ENCODE data around the gene RSPH6A. TPM values are rescaled to one million over a fixed set of nuclear protein-coding genes. Genes with fewer than 3 reads are reported as not detected.
"Not testable (repeated sequence)": the region's sequence is repeated elsewhere in the genome, so short reads cannot be mapped to it uniquely, and the experiment has no call there.

Gene RSPH6A
- total RNA-seq, 1 donor from 2014 or later = not detected

DNA sequence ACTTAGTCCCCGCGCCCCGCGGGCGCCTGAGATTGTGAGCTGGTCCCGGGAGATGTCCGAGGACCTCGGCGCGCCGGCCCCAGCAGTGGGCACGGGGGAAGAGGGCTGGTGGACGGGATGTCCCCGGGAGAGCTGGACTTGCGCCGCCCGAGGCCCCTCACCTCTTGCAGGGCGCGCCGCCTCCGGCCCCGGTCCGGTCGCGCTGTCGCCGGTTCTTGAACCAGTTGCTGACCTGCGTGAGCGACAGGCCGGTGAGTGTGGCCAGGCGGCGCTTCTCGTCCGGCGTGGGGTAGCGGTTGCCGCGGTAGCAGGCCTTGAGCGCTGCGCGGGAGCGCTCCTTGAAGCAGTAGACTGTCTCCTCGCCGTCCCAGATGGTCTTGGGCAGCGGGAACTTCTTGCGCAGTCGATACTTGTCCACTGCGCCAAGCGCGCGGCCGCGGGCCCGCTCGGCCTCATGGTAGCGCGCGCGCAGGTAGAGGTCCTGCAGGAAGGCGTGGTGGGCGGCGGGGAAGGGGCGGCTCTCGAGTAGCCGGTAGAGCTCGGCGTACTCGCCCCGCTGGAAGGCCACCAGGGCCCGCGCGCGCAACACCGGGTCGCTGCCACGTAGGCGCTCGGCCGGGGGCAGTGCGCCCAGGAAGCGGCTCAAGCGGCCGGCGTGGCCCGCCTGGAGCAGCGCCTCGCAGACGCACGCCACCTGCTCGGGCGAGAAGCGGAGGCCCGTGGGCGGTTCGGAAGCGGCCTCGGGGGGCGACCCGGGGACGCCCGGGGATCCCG, 47.0 kb downstream of the RSPH6A start:
- DNase-seq (ENCODE audit: low spot score) (peak; percentile 81), ATAC-seq (peak; percentile 9)

DNA sequence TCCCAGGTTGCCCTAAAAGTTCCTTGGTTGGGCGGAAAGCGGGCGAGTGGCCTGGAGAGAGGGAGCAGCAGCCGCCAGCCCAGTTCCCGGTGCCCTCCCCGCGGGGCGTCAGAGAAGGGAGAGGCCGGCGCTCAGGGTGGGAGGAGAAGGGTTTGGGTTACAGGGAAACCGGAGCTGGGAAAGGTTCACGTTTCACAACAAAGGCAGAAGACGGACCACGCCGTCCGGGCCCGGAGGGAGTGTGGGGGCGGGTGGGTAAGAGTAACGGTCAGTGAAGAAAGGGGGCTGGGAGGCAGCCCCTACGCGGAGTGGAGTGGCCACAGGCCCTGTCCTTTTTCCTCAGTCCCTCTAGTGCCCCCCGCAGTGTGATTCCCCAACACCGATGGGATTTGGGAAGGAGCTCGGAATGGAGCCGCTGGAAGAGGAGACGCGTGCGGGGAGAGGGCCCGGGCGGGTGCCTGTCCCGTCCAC, 47.7 kb downstream of the RSPH6A start:
- ATAC-seq (peak; percentile 2), DNase-seq (ENCODE audit: low spot score) (peak; percentile 77)

DNA sequence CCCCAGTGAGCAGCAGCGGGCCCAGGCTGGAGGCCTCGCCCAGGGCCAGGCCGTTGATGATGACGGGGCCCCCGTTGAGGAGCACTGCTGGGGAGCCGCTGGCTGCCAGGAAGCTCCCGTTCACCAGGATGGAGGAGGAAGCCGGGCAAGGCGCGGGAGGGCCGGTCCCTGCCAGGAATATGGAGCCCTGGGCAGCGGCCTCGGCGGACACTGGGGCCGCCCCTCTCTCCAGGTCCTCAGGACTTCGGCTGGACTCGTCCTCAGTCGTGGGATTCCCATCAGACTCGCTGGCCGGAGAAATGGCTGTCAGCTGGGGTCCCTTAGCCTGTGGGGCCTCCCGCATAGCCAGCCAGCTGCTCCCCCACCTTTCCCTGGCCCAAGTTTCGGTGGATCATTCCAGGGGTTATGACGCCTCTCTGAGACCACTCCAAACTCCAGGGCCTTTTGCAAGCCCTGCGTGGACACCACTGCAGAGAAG, 48.2 kb downstream of the RSPH6A start:
- ATAC-seq = no peak
- no peak for DNase-seq (ENCODE audit: low spot score)

- ATAC-seq (no peak), DNase-seq (ENCODE audit: low spot score) (no peak)
These were observed 48.7 kb downstream of the RSPH6A start for GRCh38 chr19:45766296-45766868.

DNA sequence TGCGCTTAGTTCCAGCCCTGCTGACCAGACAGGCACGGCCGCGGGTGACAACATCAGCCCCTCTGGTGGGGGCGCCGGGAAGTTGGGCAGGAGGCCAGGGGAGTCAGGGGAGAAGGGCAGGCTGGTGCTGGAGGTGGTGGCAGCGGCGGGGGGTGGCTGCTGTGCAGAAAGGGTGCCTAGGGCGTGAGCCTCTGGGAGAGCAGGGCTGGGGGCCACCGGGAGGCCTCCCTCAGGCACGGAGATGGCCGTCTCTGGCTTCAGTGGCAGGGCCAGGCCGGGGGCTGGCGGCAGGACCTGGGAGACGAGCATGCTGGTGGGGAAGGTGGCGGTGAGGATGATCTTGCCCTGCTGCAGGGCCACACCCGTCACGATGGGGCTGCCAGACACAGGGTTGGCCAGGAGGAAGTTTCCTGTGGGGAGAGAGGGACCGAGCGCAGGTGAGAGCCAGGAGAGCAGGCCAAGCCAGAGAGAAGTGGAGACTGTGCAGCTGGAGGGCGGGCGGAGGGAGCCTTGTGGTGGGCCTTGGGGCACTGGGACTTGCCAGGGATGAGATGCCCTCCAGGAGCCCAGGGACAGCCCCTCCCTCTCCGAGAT, 49.3 kb downstream of the RSPH6A start:
- ATAC-seq = no peak
- DNase-seq (ENCODE audit: low spot score) = no peak

GRCh38 chr19:45764945-45765701, 50.0 kb downstream of the RSPH6A start:
- no peak for ATAC-seq
- no peak for DNase-seq (ENCODE audit: low spot score)

DNA sequence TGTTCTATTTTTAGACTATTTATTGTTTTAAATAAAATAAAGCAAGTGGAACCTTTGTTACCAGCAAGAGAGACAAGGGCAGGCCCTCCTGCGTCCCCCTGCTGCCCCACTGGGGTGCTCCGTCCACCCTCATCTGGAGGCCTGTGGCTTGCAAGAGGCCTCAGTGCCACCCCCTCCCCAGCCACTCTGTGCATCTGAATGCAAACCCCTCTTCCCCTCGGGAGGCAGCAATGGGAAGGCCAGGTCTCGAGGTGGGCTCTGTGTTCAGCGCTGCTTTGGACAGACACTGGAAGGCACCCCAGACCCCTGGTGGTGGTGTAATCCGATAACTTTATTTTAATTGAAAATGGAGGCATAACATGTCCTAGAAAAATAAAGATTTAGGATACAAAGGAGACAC, 50.6 kb downstream of the RSPH6A start:
- DNase-seq (ENCODE audit: low spot score) (no peak), ATAC-seq (no peak)

- no peak for ATAC-seq
These were observed 51.3 kb downstream of the RSPH6A start for GRCh38 chr19:45763691-45764294.

DNA sequence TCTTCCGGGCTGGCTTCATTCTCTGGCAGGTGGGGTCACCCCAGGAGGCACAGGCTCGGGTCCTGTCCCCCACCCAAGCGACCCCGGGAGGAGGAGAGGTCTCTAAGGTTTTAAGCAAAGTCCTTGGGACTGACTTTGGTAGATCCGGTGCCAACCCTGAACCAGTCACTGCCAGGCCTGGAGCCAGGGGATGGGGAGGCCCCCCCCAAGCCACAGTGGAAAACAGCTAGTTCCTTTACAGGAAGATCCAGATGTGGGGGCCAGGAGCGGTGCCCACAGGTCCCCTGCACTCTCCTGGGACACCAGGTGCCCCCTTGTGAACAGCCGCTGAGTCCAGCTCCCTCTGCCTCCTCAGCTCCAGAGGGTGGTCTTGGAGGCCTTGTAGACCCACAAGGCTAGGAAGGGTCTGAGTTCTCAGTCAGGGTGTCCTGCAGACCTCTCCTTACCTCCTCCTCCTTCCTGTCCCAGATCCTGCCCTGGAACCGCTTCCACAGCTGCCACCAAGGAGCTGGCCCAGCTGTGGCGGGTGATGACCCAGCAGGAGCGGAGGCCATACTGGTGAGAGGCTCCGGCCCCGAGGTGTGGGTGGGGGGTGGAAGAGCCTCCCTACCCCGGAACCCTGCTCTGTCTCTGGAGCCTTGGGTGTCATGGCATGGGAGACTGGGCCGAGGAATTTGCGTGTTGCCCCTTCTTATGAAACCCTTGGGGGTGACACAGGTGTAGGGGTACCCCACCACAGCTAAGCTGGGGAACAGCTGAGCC, 52.1 kb downstream of the RSPH6A start:
- DNase-seq (ENCODE audit: low spot score) (no peak), ATAC-seq (no peak)

More at GRCh38 chr19:45763691-45764294, 51.3 kb downstream of the RSPH6A start:
- no peak for DNase-seq (ENCODE audit: low spot score)

DNA sequence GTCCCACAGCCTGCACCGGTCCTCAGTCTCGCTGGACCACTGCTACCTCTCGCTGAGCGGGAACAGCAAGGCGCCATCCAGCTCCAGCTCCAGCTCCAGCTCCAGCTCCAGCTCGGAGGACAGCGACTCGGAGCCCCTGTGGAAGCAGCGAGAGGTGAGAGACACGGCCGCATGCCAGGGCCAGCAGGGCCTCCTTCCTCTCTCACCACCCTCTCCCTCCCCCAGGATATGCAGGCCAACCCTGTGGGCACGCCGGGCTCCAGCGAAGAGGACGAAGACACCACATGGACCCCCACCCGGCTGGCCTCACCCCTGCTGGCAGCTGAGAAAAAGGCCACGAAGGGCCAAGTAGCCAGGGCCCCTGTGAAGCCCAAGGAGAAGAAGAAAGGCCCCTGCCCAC, 53.4 kb downstream of the RSPH6A start:
- no peak for ATAC-seq
- DNase-seq (ENCODE audit: low spot score) = no peak

DNA sequence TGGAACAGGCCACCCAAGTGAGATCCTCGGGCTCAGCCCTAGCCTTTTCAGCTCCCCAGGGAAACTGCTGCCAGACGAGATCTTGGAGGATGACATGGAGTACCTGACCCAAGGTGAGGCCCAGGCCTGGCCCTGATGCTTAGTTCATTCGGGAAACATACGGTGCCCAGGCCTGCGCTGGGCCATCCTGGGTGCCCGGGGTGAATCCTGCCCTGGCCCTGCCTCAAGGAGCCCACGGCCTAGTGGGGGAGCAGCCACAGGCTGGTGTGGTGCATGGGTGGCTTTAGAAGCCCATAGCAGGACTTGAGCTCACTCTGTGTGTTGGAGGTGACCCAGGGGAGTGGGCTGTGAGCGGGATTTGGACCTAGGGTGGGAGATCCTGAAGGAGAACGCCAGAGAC, 56.2 kb downstream of the RSPH6A start:
- no peak for DNase-seq (ENCODE audit: low spot score)
- no peak for ATAC-seq

- ATAC-seq (no peak), DNase-seq (ENCODE audit: low spot score) (no peak)
These were observed 57.4 kb downstream of the RSPH6A start for GRCh38 chr19:45757695-45758094.

GRCh38 chr19:45754323-45754722, 60.8 kb downstream of the RSPH6A start:
- DNase-seq (ENCODE audit: low spot score) (no peak), ATAC-seq (no peak)

GRCh38 chr19:45753548-45753947, 61.6 kb downstream of the RSPH6A start:
- DNase-seq (ENCODE audit: low spot score) (no peak), ATAC-seq (no peak)

DNA sequence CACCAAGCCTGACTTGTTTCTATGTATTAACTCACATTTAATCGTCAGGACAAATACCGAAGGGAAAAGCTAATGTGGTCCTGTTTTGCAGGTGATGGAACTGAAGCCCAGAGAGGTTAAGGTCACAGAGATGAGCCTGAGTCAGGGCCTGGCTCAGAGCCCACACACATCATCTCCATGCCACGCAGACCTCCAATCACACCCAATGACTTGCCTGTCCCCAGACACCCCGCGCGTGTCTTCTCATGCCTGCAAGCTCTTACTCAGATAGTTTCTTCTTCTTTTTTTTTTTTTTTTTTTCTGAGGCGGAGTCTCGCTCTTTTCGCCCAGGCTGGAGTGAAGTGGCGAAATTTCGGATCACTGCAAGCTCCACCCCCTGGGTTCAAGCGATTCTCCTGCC, 62.5 kb downstream of the RSPH6A start:
- DNase-seq (ENCODE audit: low spot score) (no peak), ATAC-seq (no peak)

DNA sequence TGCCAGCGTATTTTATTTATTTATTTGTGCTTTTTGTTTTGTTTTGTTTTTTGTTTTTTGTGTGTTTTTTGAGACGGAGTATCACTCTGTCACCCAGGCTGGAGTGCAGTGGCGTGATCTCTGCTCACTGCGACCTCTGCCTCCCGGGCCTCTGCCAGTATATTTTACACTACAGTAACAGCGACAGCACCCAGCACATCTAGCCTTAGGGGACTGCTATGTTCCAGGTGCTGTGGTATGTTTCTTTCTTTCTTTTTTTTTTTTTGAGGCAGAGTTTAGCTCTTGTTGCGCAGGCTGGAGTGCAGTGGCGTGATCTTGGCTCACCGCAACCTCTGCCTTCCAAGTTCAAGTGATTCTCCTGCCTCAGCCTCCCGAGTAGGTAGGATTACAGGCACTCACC, 63.6 kb downstream of the RSPH6A start:
- not testable (repeated sequence) for ATAC-seq; DNase-seq (ENCODE audit: low spot score)

GRCh38 chr19:45747513-45747912, 67.6 kb downstream of the RSPH6A start:
- DNase-seq (ENCODE audit: low spot score) (no peak), ATAC-seq (no peak)

DNA sequence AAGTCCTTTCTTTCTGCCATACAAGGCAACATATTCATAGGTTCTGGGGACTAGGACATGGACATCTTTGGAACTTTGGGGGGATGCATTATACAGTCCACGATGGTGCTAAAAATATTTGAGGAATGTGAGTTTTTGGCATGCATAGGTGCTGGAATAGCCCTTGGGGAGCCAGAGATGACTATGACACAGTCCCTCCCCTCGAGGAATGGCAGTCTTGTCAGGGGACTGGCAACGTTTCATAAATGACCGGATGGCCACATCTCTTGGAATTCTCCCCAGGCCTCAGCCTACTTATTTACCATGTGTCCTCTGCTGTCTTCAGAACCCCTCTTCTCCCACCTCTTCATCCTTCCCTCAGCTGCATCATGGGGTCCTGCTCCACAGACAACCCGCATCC, 68.2 kb downstream of the RSPH6A start:
- no peak for ATAC-seq
- no peak for DNase-seq (ENCODE audit: low spot score)
